Renal pelvis (tissue), 4 donors: Measurements from ENCODE around the gene CACNB4. TPM values are rescaled to one million over a fixed set of nuclear protein-coding genes. Genes with fewer than 3 reads are reported as not detected.
A peak's percentile ranks its signal among the peaks of the same experiment; 100 is the strongest.
"Not testable (repeated sequence)": the region's sequence is repeated elsewhere in the genome, so short reads cannot be mapped to it uniquely, and the experiment has no call there.

ENCODE experiments used
- DNase-seq: peaks from one replicate; pipeline ENCODE4 v3.0.0-alpha.2; 2013
- polyA plus RNA-seq, 3 donors: library from polyadenylated mRNA; unstranded; fragments of 120-200 nt; gene quantifications; one replicate each; pipeline ENCODE4 v1.2.1, GENCODE V29; 2013; ENCODE audit not compliant: insufficient read length in 3 of 3

The CACNB4 gene
- polyA plus RNA-seq, 3 donors, result 9.5 to 14.4 (median 13.3) TPM

DNA sequence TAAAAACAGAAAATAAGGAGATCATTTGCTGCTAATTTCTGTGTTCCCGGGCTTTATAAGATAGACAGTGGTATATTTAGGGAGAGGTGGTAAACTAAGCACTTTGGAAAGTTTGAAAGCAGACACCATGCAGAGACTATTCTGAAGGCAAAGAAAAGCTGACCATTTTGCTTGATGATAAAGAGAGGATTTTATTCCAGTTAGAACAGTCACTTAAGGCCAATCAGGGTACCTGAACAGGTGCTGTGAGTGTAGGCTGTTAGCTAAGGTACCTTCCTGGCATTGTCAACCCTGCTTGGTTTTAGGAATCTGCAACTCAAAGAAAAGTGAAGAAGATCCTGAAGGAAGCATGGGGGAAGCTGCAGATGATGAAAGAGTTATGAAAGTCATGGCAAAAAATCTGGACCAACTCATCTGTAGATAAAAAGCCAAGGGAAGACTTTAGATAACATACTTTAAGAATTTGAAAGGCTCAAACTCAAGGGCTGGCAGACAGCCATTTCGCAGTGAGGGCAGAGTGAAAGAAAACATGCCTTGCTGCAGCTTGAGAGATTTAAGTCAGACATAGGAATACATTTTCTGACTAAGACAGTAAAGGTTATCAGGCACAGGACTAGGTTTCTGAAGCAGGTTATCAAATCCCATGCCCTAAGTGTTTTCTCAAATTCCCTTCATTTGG lies 190.5 kb downstream of the CACNB4 start:
- no peak for DNase-seq

GRCh38 chr2:151907286-151908203 lies 191.3 kb downstream of the CACNB4 start:
- DNase-seq, result no peak

DNA sequence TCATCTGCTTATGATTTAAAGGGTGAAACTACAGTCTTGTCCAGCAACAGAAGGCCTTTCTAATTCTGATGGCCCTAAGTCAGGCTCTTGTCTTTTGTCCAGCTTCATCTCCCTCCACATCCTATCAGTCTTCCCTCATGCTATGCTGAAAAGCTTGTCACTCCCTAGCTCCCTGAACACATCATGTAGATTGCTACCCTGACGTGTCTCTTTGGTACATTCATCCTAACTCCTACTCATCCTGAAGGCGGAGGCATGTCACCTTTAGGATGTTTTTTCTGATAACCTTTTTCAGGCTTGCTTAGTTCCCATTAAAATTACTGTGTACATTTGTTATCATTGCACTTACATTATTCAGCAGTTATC lies 192.2 kb downstream of the CACNB4 start:
- no peak for DNase-seq

GRCh38 chr2:151905963-151906632 lies 192.7 kb downstream of the CACNB4 start:
- no peak for DNase-seq

DNA sequence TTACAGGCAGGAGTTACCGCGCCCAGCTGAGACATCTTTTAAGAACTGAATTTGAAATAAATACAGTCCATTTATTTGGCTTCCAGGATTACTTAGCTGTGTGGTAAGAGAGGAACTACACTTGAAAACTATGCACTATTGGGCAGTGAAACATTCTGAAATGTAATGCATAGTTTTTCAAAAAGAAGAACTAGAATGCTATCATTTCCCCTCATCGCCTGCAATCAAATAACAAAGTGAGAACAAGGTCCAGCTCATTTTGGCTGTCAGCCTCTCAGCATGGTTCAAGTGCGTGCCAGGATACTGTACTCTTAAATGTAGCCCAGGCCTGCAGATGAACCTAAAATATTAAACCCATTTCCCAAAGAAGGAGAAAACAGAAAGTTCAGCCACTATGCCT lies 194.0 kb downstream of the CACNB4 start:
- no peak for DNase-seq

DNA sequence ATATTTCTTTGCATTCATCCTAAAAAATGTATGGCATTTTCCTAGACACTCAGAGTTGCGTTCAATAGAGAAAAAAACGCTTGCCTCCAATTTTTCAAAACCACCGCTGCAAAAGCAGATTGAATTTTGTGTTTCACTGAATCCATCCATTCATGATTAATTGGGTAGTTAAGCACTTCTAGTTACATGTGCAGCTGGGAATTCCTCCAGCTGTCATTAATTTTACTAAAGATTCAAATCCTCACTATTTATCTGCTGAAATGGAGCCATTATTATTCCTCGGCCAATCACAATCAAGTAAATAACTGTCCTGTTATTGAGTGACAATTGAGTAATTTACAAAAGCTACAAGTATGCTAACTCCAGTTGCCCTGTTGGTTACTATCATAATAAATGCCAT lies 194.8 kb downstream of the CACNB4 start:
- no peak for DNase-seq

DNA sequence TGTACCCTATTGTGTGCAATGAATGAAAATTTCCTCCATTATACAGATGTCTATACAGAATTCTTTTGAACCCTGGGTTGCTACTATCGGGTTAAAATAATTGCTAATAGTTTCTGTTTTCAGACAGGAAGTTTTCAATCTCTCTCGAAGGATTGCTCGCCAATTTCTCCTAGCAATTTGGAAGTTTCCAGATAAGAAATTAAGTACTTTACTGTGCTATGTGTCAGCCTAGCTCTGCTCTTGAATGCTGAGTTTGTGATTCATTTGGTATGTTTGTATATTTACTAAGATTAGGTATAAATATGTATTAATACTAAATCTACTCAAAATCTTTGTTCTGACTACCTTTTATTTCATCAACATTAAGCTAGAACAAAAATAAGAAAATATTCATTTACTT lies 196.0 kb downstream of the CACNB4 start:
- no peak for DNase-seq

DNA sequence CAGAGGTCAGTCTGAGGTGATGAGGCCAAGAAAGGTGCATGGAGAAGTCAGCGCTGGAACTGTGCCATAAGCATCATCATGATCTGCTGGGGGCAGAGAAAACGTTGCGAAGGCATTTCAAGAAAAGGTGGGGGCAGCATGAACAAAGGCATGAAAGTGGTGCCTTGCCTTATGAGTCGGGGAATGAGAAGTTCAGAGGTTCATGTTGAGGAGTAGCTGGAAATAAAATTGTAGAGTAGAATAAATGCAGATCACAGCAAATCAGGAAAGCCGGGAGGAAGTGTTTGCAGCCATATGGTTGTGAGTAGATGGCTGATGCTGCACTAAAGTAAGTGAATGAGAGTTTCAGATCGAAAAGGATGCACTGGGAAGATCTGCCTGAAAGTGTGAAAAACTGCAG lies 198.5 kb downstream of the CACNB4 start:
- no peak for DNase-seq

DNA sequence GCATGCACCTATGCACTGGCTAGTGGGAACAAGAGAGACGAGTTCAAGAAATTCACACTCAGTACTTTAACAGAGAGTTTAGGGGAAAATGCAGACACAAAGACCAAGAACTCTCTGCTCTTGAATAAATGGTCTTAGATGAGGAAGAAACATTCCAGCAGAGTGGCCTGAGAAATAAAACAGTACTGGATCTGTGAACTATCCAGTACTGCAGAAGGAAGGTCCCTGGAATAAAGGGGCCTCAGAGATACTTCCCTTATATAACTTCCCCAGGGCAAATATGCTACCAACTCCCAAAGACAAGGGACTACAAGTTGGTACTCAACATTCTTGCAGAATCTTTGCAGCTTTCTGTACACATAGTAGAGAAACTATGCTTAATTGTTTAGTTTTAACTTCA lies 199.7 kb downstream of the CACNB4 start:
- no peak for DNase-seq

- DNase-seq, result peak; percentile 17
Observed at GRCh38 chr2:151891566-151892194, 207.2 kb downstream of the CACNB4 start.

DNA sequence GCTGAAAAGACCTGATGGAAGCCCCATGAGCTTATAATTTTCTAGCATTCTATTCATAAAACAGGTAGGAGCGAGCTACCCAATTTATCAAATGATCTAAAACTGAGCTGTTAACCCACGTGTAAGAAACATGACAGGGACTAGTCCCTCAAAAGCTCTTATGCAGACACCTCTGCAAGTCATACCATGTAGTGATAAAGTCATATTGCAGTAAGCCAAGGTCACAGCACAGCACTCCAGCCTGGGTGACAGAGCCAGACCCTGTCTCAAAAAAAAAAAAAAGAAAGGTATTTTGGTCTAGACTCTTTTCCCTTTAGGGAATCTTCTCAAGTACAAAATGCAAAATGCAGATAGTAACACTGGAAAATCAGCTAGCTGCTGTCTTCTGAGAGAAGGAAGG lies 211.7 kb downstream of the CACNB4 start:
- no peak for DNase-seq

- no peak for DNase-seq
Observed at GRCh38 chr2:151886241-151886640, 212.6 kb downstream of the CACNB4 start.

DNA sequence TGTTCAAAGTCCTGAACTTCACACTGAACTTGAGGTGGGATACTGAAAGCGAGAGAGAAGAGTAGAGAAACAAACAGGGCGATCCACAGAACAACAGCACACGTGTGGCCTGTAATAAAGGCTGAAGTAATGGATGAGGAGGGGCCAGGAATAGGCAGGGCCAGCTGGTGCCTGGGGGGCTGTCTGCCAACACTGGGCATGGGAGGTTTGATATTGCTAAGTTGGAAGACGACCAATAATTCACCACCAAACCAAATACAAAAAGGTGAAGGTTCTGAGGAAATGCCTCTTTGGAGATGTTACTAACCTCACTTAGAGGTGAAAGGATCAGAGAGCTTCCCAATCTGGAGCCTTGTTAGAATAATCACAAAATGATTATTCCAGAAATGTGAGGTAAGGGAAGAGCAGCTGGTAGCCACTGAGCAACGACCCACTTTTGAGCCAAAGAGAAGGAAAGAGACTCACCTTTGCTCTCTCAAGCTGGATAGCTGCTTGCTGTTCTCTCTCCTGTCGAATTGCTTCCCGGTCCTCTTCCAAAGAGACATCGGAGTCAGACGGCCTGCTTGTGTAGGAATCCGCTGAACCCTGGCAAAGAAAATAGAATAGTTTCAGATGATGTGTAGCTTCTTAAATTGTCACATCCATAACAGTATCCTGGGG lies 215.9 kb downstream of the CACNB4 start:
- DNase-seq, result no peak

DNA sequence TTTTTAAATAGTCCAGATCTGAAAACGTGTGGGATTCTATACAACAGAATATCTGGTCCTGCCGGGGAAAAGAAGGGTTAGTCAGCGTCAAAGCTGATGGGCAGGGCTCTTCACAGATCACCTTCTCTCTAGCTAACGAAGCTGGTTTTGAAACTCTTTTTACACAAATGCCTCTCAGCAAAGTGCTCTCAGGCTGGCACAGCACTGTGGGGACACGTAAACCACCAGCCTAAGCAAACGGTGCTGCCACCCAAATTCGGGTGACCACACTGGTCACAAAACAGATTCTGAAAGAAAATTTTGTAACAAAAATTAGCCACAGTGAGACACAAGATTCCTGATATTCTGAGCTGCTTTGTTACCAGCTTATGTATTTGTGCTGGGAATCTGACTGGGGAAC lies 217.5 kb downstream of the CACNB4 start:
- DNase-seq, result no peak

DNA sequence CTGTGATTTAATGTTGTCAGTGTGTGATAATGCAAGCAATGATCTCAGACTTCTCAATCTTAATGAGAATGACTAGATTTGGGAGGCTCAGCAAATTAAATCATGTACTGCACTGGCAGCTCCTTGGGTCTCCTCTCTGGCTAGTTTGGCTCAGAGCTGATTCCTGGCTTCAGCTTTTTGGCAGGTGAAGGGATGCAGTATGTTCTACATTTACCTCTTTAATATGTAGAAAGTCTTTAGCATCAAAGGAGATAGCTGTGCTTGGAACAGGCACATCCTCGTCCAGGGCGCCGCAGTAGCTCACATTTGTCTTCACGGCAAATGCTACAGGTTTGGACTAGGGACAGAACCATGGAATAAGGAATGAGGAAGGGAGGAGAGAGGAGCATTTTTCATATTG lies 218.3 kb downstream of the CACNB4 start:
- DNase-seq, result no peak

DNA sequence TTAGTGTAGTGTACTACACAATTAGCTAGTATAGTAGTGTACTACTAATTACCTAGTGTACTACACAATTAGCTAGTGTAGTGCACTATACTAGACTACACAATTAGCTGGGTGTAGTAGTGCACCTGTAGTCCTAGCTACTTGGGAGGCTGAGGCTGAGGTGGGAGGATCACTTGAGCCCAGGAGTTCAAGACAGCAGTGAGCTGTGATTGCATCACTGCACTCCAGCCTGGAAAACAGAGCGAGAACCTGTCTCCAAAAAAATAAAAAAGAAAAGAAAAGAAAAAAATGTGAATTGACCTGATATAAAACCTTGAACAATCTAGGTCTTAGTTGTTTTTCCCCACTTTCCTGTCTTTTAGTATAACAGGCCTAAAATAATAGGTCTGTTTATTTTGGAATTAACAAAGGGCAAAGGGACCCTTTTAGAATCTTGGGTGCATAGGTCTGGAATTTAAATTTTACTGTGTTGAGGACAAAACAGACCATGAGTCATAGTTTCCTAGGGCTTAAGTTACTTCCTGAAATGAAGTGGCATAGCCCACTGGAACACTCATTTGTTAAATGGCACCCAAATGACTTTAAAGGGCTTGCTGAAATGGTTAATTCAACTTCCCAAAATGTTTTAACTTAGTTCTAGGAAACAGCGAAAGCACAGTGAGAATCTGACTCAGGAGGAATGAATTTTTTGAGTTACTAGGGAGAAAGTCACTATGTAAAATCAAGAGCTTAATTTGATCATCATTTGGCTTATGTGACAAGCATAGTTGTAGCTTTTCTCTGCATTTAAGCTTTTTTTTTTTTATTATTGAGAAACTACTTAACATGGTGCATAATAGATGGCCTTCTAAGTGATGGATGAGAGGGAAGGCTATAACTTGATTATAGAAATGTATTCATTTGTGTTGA lies 219.9 kb downstream of the CACNB4 start:
- DNase-seq, result no peak

- DNase-seq, result no peak
Observed at GRCh38 chr2:151878204-151878603, 220.6 kb downstream of the CACNB4 start.

- DNase-seq, result not testable (repeated sequence)
Observed at GRCh38 chr2:151875631-151876030, 223.2 kb downstream of the CACNB4 start.

GRCh38 chr2:151872463-151872862 lies 226.4 kb downstream of the CACNB4 start:
- no peak for DNase-seq

GRCh38 chr2:151869291-151869690 lies 229.6 kb downstream of the CACNB4 start:
- no peak for DNase-seq

GRCh38 chr2:151862700-151863099 lies 236.1 kb downstream of the CACNB4 start:
- no peak for DNase-seq
